ENCODE measurements around the gene IL1RAP.

Gene IL1RAP

DNA sequence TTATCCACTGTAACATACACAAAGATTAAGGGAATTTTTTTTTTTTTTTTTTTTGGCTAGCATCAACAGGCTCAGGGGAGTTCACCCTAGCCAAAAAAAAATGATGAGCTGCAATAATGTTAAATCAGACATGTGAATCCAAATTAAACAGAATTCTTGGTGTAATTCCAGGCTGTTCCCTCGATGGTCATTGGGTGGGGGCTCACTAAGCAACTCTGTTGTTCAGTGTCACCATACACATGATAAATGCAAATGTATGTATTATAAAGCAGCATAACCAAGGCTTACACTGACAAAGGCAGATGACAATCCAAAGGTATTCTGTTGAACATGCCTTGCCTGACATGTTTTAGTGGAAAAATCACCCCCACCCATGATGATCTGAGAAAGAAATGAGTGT is 29.0 kb downstream of the IL1RAP start:
- no peak for DNase-seq (ENCODE audit: low read depth)

DNA sequence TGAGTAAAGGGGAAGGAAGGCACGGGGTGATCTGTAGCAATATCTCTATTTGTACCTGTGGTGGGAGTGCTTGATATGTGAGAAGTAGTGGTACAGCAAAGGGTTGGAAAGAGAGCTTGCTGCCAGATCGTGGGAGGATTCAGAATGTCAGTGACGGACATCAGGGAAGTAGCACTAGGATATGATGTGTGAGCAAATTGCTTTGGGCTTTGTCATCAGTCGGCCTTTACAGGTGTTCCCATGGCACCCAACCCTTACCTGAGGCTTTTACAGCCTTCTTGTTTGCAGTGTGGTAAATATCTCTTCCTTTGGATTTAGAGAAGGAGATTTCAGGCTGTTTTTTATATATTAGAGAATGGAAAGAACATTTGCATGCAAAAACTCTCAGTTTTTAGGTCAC is 29.8 kb downstream of the IL1RAP start:
- DNase-seq (ENCODE audit: low read depth): no peak

DNA sequence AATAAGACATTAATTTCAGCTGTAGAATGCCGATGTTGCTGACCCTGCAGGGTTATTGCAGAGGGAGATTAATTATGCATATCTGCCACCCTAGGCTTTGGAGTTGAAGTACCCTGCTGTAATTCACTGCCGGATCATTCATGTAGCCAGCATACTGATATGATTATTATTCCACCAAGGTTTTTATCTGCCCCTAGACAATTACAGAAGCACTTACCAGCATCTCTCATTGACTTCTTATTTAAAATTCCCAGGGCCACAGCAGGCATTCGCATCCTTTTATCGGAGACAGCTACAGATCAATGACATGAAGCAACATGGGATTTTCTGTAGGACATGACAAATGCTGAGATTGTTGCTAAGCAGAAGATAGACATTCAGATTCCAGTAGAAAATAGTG is 31.3 kb downstream of the IL1RAP start:
- no peak for DNase-seq (ENCODE audit: low read depth)

DNA sequence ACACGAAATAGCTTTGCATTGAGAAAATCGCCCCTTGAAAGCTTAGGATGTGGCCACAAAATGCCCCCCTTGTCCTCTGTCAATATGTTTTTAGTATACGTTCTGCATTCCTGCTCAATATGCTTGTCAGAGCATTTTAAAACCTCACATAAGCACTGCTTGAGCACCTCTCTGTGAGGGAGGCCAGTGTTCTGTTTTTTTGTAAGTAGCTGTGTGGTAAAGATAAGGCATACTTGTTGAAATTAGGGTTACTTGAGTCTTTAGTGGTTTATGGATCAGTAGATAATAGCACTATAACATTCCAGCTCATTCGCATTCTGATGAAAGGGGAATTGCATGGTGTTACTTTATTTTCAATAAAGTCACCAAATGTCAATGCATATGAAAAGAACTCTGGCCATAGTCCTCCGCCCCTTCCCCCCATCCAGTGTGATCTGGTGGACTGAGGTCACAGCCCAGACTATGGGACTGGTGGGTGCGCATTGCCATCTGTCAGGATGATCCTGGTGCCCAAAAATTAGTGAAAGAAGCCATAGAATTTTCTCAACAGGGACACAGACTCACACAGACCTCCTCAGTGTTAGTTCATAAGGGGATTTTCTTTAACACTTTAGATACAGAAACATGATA is 33.1 kb downstream of the IL1RAP start:
- DNase-seq (ENCODE audit: low read depth): no peak

DNA sequence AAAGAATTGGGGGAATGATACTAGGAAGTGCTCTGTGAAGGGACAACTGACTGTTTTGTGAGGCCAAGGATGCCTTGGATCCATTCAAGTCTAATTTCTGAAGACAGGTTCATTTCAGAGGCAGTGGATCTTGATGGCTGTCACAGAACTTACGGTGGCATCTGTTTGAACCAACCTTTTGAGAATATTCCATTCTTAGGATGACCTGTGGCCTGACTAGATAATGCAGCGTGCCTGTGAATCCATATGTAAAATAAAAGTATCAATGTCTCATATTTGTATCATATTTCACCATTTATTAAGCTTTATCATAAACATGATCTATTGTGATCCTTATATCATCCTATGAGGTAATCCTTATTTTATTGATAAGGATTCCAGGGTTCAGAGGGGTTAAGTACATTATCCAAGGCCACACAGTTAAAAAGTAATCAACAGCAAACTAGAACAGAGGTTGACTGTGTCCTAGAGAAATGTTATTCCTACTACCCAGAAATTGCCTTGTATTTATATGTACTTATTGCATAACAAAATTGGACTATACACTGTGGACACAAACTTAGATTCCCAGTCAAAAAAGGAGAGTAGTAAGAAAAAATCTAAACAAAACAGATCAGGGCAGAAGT is 34.3 kb downstream of the IL1RAP start:
- no peak for DNase-seq (ENCODE audit: low read depth)

DNA sequence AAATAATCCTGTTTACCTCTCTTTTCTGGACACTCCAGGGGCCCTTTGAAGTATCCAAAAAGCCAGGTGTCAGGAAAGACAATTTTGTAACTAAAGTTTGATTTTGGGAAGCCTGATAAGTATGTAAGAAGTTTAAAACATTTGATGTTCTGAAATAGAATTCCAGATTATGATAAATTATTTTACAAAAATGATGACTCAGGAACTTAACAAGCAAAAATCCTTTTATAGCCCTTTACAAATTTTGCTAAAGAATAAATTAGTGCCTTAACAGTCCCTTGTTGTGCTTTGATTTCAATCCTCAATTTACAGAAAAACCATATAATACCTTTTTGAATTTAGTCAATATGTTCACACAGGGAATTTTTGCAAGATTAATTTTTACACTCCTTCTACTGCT is 38.1 kb downstream of the IL1RAP start:
- no peak for DNase-seq (ENCODE audit: low read depth)

DNA sequence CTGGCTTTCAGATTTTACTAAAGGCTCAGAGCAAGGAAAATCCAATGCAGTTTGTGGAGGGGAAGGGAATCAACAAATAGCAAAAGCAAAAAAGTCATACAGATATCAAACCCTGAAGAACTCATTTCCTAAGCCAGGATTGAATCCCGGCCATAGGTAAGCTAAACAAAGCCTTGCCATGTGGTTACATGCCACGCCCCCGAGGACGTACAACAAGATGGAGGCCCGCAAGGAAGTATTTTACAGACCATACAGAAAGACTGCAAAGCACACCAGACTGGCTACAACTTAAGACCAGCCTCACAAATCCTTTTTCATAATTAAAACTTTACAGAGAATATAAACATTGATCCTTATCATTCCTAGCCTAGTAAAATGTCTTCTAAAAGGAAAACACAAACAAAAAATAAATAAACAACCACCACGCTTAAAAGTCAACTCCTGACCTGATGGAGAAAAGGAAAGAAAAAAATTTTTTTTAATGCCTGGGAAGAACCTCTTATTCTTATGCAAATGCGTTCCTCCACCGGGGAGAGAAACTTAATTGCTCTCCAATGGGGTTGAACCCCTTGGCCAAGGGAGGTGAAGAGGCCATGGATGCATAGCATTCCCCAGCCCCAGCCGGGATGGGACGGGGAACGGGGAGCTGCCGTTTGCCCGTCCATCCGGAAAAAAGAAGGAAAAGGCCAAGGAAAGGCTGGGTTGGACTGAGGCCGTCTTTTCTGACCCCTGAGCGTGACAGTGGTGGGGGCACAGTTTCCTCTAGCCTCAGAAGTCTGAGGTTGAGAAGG is 39.3 kb downstream of the IL1RAP start:
- no peak for DNase-seq (ENCODE audit: low read depth)

DNA sequence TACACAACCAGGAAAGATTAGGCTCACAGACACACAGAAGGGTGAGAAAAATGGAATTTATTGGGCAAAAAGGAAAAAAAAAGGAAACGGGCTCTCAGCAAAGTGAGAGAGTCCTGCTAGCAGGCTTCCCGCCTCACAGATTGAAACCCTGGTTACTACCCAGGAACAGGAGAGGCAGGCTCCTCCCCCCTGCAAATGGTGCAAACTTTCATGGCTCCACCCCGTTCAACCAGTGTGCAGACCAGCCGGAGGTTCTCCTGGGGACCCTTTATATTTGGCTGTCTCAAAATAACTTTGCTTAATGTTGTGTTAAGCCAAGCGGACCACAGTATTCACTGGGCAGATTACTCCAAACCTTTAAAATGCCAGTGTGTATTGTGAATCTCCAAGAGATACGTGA is 40.3 kb downstream of the IL1RAP start:
- DNase-seq (ENCODE audit: low read depth): no peak

DNA sequence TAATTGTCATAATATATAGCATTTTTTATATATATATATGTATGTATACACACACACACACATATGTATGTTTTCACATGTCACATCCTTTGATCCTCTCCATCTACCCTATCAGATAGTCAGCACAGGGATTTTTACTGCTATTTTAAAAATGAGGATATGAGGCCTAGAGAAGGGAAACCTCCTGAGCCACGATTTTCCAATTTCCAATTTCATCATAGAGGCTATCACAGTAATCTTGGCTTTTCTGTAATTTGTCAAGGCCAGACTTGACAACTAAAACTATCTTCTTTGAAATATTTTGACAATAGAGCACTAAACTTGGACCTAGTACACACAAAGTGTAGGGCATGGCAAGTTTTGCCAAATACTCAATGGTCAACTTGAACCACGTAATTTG is 42.5 kb downstream of the IL1RAP start:
- no peak for DNase-seq (ENCODE audit: low read depth)

DNA sequence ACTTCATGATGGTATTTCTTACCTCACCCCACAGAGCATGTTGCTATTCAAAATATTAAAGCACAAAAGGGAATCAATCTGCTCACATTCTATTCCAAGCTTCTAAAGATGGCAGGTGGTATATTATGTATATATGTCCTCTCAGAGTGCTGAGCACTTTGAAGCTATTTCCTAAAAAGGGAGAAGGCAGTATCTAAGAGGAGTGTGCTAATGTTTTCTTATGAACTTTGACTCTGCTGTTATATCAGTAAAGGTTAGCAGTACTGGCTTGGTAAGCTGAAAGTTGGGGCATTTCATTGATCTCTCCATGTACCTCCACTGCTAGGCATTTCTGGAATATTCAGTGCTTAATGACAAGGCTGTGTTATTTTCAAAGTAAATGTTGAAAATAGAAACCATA is 43.4 kb downstream of the IL1RAP start:
- DNase-seq (ENCODE audit: low read depth): no peak

DNA sequence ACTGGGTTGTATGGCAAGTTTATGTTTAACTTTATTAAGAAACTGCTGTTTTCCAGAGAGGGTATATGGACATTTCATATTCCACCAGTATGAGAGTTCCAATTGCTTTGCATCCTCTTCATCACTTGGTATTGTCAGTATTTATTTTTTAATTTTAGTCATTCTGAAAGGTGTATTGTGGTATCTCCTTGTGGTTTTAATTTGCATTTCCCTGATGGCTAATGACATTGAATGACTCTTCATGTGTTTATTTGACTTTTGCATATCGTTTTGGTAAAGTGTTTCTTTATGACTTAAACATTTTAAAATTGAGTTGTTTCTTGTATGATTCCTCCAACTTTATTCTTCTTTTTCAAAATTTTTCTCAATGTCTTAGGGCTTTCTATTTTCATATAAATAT is 44.4 kb downstream of the IL1RAP start:
- no peak for DNase-seq (ENCODE audit: low read depth)

DNA sequence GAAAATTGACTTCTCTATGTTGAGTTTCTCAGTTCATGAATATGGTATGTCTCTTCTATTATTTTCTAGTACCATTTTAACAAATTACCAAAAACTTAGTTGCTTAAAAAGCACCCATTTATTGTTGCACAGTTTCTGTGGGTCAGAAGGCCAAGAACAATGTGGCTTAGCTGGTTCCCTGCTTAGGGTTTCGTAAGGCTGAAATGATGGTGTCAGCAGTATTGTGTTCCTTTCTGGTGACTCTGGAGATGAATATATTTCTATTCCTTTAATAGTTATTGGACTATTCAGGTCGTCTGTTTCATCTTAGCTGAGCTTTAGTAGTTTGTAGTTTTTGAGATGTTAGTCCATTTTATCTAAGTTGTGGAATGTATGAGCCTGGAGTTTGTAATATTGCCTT is 44.9 kb downstream of the IL1RAP start:
- no peak for DNase-seq (ENCODE audit: low read depth)

DNA sequence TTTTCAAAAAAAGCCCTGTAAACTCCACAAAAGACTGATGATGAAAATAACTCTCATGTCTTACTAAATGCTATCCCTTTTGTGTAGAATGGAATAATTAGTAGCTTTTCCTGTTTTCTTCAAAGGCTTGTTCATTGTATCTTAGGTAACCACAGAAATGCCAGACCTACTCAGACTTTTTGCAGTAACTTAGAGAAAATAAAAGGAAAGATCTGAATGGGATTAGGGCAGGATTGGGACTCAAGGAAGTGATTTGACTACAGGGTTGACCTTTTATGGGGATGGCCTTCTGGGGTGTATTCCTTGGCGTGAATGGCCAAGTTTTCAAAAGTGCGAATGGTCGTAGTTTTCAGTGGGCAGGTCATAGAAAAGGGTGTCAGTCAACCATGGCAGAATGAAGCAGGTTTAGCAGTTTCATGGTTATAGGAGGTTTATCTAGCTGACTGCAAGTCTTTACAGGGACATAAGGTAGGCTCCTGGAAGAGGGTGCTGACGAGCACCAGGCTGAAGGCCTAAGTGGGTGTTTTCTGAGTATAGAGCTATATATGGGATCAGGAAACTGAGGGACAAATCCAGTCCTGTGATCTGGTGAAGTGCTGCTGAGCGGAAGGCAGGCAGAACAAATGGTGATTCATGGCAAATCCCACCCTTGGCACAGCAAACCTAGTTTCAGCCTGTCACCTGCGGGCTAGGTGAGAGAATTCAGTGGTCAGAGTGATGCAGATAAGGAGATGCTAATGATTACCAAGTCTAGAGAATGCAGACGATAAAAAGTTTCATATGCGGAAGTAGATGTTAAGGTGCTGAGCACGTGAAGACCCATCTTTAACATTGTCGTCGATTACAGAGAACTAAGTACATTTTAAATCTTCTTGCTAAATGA is 46.4 kb downstream of the IL1RAP start:
- DNase-seq (ENCODE audit: low read depth): no peak

DNA sequence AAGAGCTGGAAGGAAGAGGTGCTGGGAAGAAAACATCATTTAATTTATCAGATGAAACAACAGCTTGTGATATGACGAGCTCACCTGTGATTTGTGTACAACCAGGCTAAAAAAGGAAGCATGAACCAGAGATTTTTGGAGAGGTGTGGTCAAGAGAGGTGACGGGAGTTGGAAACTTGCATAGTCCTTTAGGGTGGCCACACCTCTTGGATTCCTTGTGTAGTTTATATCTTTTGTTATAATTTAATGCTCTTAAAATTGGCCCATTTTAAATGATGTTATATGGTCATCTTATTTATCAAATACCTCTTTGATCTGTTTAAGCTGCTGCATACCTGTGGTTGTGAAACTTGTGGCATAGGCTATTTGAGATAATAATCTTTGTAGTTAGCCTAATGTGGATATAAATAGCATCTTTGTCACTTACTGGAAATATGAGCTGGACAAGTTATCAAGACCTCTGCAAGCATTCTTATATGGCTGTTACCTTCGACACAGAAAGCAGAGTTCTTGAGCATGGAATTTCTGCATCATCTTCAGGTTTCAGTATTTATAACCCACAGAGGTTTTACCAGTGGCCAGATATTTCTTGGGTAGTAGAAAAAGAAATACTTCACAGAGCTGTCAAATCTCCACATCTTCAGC is 49.1 kb downstream of the IL1RAP start:
- DNase-seq (ENCODE audit: low read depth): no peak

DNA sequence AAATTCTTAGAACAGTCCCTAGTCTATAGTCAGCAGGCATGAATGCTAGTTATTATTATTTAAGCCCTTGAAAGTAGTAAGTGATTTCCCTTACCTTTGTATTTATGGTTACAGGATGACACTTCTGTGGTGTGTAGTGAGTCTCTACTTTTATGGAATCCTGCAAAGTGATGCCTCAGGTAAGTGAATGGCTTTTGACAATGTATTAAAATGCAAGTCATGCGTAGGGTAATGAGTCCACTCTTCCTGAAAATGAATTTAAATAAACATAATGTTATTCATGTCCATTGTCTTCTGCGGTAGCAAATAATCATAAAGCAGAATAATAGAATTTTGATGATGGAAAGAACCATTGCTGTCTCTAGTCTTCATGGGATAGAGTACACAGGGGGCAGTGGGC is 50.3 kb downstream of the IL1RAP start:
- DNase-seq (ENCODE audit: low read depth): no peak

DNA sequence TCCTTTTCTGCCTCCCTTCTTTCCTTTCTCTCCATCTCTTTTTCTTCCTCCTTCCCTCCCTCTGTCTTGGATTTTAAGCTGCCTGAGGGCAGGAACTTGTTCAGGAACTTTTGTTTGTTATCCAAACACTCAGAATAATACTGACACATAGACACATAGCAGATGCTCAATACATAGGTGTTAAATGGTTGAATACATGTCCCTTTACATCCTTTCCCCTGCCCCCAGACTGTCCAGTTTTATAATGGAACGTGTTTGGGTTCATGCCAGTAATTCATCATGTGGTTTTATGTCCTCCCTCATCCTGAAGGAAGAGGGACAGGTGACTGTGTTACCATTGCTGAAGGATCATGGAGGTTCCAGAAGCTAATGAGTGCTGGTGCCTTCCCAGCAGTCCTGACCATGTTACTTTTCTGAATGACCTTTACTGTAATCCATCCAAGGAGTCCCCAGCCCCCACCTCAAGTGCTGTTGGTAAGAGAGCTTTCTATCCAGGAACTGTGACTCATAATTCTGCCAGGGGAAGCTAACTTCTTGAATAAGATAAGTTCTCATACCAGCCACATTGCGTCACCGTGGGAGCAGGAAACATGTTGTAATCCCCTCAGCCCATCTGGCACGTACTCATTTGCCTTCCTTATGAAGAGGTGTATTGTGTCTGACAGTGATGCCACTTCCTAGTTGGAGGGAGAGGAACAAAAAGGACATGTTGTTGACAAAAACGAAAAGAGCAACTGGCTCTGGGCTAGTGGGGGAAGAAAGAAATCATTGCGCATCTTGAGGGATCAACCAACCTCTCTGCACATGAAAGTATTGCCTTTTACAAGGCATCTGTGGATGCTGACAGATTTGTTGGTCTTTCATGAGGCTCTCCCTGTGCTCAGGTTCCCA is 52.4 kb downstream of the IL1RAP start:
- peak; percentile 75 for DNase-seq (ENCODE audit: low read depth)

DNA sequence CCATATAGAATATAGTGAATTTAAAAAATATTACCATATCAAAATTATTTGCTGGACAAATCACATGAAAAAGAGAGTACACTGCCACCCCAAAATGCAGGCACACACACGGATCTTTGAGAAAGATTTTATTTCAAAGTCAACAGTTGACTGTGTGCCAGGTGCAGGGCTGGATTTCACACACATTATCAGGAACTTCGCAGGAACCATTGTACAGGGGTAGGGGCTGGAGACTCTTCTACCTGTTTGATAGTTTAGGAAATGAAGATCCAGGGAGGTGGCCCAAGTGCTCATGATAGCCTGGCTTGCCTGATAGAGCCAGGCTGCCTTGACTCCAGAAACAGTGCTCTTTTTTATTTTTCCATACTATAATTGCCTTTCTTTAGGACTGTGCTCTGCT is 54.2 kb downstream of the IL1RAP start:
- no peak for DNase-seq (ENCODE audit: low read depth)

DNA sequence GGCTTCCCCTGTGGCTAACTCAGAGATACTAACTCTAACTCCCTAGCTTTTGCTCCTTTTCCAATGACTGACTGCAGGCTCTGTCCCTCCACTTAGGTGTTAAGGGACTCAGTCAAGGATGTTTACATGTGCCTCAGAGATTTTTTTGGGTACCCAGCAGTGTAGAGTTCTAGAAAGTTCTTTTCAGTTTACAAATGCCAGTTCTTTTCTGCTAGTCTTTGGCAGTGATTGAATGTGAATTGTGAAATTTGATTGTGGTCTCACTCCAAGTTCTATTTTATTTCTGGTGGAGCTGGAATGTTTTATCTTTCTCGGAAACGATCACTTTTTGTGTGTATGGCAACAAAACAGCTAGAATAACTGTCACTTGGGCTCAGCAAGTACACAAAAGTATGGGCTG is 60.6 kb downstream of the IL1RAP start:
- no peak for DNase-seq (ENCODE audit: low read depth)

DNA sequence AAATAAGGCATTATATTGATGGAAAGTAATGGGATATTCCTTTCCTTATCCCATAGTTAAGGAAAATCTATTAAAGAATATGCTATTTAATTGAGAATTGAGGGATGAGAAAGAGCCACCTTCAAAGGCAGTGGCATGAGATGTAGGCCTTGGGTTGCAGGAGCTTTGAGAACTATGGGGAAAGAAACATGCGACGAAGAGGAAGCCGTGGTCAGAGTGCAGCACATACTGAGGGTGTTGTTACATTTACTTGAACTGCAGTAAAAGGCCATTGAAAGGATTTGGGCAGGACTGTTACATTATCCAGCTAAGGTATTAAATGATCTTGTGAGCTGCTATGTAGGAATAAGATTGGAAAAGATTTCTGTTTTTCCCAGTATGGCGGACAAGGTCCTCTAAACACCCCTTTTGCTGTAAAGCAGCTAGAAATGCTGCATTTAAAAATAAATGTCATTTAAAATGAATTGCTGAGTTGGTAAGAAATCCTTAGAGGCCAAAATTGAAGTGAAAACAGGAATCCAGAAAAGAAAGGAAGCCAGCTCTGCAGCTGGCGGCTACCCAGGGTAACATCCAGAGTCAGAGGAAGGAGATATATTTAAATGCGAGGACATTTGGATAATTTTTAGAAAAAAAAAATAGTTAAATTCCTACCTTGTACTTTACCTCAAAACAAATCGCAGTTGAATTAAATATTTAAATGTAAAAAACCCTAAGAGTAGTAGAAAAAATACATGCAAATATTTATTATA is 61.7 kb downstream of the IL1RAP start:
- DNase-seq (ENCODE audit: low read depth): no peak

DNA sequence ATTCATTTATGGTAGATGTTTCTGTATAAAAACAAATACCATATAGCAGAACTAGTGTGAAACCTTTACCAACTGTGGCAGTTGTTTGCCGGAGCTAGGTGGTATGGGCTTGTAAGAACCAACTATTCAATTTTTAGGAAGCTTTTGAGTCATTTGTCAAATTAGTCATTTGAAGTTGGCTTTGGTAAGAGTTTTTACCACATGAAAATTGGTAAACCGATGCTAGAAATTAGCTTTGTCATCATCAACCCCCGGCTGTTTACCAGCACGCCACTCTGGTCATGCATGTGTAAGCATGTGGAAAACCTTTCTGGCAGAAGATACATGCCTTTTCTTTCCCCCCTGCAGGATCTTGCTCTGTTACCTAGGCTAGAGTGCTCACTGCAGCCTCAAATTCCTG is 63.3 kb downstream of the IL1RAP start:
- DNase-seq (ENCODE audit: low read depth): no peak

Data from activated T-cell treated with anti-CD3 and anti-CD28 coated beads for 48 hours (primary cell).